ENCODE data around the gene CDH4.

CDH4 gene

GRCh38 chr20:61322151-61322865 is 70.2 kb downstream of the CDH4 start:
- in situ Hi-C loops (cut with HindIII; ENCODE audit: low sequenced_read_pairs), result no loop called here

- in situ Hi-C loops (cut with HindIII; ENCODE audit: low sequenced_read_pairs), result no loop called here
Measured at GRCh38 chr20:61324906-61325305, 72.8 kb downstream of the CDH4 start.

- in situ Hi-C loops (cut with HindIII; ENCODE audit: low sequenced_read_pairs), result no loop called here
Measured at GRCh38 chr20:61325718-61326117, 73.7 kb downstream of the CDH4 start.

- in situ Hi-C loops (cut with HindIII; ENCODE audit: low sequenced_read_pairs), result no loop called here
Measured at GRCh38 chr20:61328911-61329558, 77.0 kb downstream of the CDH4 start.

- in situ Hi-C loops (cut with HindIII; ENCODE audit: low sequenced_read_pairs), result no loop called here
Measured at GRCh38 chr20:61330441-61330840, 78.4 kb downstream of the CDH4 start.

GRCh38 chr20:61331543-61331942 is 79.5 kb downstream of the CDH4 start:
- in situ Hi-C loops (cut with HindIII; ENCODE audit: low sequenced_read_pairs), result no loop called here

GRCh38 chr20:61332016-61332975 is 80.2 kb downstream of the CDH4 start:
- in situ Hi-C loops (cut with HindIII; ENCODE audit: low sequenced_read_pairs), result no loop called here

- in situ Hi-C loops (cut with HindIII; ENCODE audit: low sequenced_read_pairs), result no loop called here
Measured at GRCh38 chr20:61333484-61334108, 81.5 kb downstream of the CDH4 start.

GRCh38 chr20:61340157-61340556 is 88.1 kb downstream of the CDH4 start:
- in situ Hi-C loops (cut with HindIII; ENCODE audit: low sequenced_read_pairs), result no loop called here

GRCh38 chr20:61341605-61342004 is 89.5 kb downstream of the CDH4 start:
- in situ Hi-C loops (cut with HindIII; ENCODE audit: low sequenced_read_pairs), result no loop called here

GRCh38 chr20:61343934-61344333 is 91.9 kb downstream of the CDH4 start:
- in situ Hi-C loops (cut with HindIII; ENCODE audit: low sequenced_read_pairs), result no loop called here

GRCh38 chr20:61345656-61346055 is 93.6 kb downstream of the CDH4 start:
- in situ Hi-C loops (cut with HindIII; ENCODE audit: low sequenced_read_pairs), result no loop called here

GRCh38 chr20:61346996-61347395 is 94.9 kb downstream of the CDH4 start:
- in situ Hi-C loops (cut with HindIII; ENCODE audit: low sequenced_read_pairs), result no loop called here

- in situ Hi-C loops (cut with HindIII; ENCODE audit: low sequenced_read_pairs), result no loop called here
Measured at GRCh38 chr20:61347443-61347842, 95.4 kb downstream of the CDH4 start.

- in situ Hi-C loops (cut with HindIII; ENCODE audit: low sequenced_read_pairs), result loop anchor here (5.0 kb wide), 2 partner anchors 38 to 73 kb away; no protein-coding TSS in a partner anchor
Measured at GRCh38 chr20:61349447-61350165, 97.5 kb downstream of the CDH4 start.

- in situ Hi-C loops (cut with HindIII; ENCODE audit: low sequenced_read_pairs), result loop anchor here (5.0 kb wide), 2 partner anchors 37 to 72 kb away; no protein-coding TSS in a partner anchor
Measured at GRCh38 chr20:61350500-61351250, 98.6 kb downstream of the CDH4 start.

GRCh38 chr20:61352346-61353260 is 100.5 kb downstream of the CDH4 start:
- in situ Hi-C loops (cut with HindIII; ENCODE audit: low sequenced_read_pairs), result loop anchor here (5.0 kb wide), 2 partner anchors 35 to 70 kb away; no protein-coding TSS in a partner anchor

- in situ Hi-C loops (cut with HindIII; ENCODE audit: low sequenced_read_pairs), result loop anchor here (5.0 kb wide), 2 partner anchors 34 to 69 kb away; no protein-coding TSS in a partner anchor
Measured at GRCh38 chr20:61353261-61354000, 101.4 kb downstream of the CDH4 start.
